Kidney epithelial cell (primary cell): ENCODE measurements around the gene RSF1. TPM values are rescaled to one million over a fixed set of nuclear protein-coding genes. Genes with fewer than 3 reads are reported as not detected.
"Not testable (repeated sequence)": the region's sequence is repeated elsewhere in the genome, so short reads cannot be mapped to it uniquely, and the experiment has no call there.

Experiments
- DNase-seq: peaks from one replicate; pipeline ENCODE4 v3.0.0-alpha.2; 2010; ENCODE audit warnings: low read depth
- H3K27me3 ChIP-seq: 2 replicates; pipeline ENCODE4 v1.6.0; 2011; ENCODE audit warnings: low read length; ENCODE audit not compliant: control insufficient read depth, insufficient read depth
- H3K36me3 ChIP-seq: 2 replicates; pipeline ENCODE4 v1.5.1; 2011; ENCODE audit warnings: low read length; ENCODE audit not compliant: control insufficient read depth, insufficient read depth
- H3K4me3 ChIP-seq: 2 replicates; pipeline ENCODE4 v1.5.1; 2011; ENCODE audit warnings: low read depth, mild to moderate bottlenecking, control low read depth, low read length
- CTCF ChIP-seq: IDR thresholded peaks from 2 replicates; pipeline ENCODE4 v1.5.1; 2011; ENCODE audit warnings: mild to moderate bottlenecking, moderate library complexity, low read length, control low read depth, inconsistent platforms; ENCODE audit not compliant: insufficient read depth, poor library complexity, severe bottlenecking
- total RNA-seq: library from RNA; depleted of rRNA; stranded (reverse); fragments of >200 nt; gene quantifications from 2 replicates; pipeline ENCODE4 v1.2.3, GENCODE V29; 2015

Gene RSF1
- total RNA-seq, 1 donor from 2014 or later: 27.5 TPM

DNA sequence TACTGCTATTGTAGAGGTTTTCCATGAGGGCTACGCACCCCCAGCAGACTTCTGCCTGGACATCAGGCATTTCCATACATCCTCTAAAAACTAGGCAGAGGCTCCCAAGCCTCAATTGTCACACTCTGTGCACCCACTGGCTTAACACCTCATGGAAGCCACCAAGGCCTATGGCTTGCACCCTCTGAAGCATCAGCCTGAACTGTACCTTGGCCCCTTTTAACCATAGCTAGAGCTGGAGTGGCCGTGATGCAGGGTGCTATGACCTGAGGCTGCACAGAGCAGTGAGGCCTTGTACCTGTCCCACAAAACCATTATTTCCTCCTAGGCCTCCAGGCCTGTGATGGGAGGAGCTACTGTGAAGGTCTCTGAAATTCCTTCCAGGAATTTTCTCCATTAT lies 34.3 kb upstream of the RSF1 start:
- no peaks in the 10 kb centered on the region for H3K36me3 ChIP-seq
- DNase-seq: no peak
- no peak overlapping the region for H3K4me3 ChIP-seq
- TF ChIP-seq CTCF: no peak
- no peaks in the 10 kb centered on the region for H3K27me3 ChIP-seq

GRCh38 chr11:77851503-77851902 lies 31.0 kb upstream of the RSF1 start:
- no peak for TF ChIP-seq CTCF
- no peak overlapping the region for H3K4me3 ChIP-seq
- no peak for DNase-seq
- no peaks in the 10 kb centered on the region for H3K36me3 ChIP-seq
- H3K27me3 ChIP-seq: no peaks in the 10 kb centered on the region

DNA sequence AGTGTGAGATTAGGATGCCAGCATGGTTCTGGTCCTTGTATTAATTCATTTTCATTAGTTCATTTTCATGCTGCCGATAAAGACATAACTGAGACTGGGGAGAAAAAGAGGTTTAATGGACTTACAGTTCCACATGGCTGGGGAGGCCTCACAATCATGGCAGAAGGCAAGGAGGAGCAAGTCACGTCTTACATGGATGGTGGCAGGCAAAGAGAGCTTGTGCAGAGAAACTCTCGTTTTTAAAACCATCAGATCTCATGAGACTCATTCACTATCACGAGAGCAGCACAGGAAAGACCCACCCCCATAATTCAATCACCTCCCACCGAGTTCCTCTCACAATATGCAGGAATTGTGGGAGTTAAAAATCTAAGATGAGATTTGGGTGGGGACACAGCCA lies 23.2 kb upstream of the RSF1 start:
- not testable (repeated sequence) for DNase-seq, H3K27me3 ChIP-seq, H3K4me3 ChIP-seq, H3K36me3 ChIP-seq

GRCh38 chr11:77842441-77843121 lies 22.1 kb upstream of the RSF1 start:
- Histone ChIP-seq H3K27me3 (no peaks in the 10 kb centered on the region), H3K36me3 (no peaks in the 10 kb centered on the region), H3K4me3 (no peak overlapping the region)
- TF ChIP-seq CTCF: no peak
- no peak for DNase-seq

- DNase-seq: no peak
- TF ChIP-seq CTCF: no peak
- H3K27me3 ChIP-seq: no peaks in the 10 kb centered on the region
- H3K36me3 ChIP-seq: no peaks in the 10 kb centered on the region
- H3K4me3 ChIP-seq: no peak overlapping the region
Measured at GRCh38 chr11:77833302-77833701, 12.8 kb upstream of the RSF1 start.

DNA sequence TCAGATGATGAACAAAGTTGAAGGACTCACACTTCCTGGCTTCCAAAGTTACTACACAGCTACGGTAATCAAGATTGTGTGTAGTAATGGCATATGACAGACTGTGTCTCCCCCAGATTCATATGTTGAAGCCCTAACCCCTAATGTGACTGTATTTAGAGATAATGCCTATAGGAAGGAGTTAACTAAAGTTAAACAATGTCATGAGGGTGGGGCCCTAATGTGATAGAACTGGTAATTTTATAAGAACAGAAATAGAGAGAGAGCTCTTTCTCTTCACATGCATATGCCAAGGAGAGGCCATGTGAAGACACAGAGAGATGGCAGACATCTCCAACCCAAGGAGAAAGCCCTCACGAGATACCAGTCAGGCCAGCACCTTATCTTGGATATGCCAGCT lies 8.4 kb upstream of the RSF1 start:
- no peak for DNase-seq
- Histone ChIP-seq H3K36me3 (no peaks in the 10 kb centered on the region), H3K27me3 (no peaks in the 10 kb centered on the region), H3K4me3 (no peak overlapping the region)
- TF ChIP-seq CTCF: no peak
